ENCODE results near the gene PROSER2. TPM values are rescaled to one million over a fixed set of nuclear protein-coding genes. Genes with fewer than 3 reads are reported as not detected.
A peak's percentile ranks its signal among the peaks of the same experiment; 100 is the strongest.

The PROSER2 gene
- total RNA-seq, 1 experiment from 2014 or later: 10.6 TPM

DNA sequence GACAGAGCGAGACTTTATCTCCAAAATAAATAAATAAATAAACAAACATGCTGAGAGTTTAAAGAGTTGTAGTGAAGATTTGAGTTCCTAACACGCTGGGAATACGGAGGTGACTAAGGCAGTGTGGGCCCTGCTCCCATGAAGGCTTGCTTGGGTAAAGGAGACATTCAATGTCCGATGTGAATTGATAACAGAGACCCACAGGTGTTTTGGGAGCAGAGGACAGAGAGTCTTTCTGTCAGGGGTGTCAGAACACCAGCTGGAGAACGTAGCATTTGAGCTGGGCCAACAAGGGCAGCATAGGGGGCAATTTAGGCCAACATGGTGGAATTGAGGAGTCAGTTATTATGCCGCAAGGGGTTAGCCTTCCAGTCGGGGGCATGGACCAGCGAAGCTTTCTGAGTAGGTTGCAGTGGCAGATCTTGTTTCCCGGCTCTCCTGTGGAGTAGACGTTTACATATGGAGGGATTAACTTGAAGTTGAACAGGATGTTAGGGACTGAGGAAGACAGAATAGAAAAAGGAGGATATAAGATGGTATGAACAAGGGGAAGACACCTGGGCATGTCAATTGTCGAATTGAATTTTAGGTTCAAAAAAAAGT lies 5.6 kb downstream of the PROSER2 start:
- Histone ChIP-seq H3T11ph (ENCODE audit: low read length) (no peak overlapping the region), H3K14ac (ENCODE audit: insufficient read depth, low read length) (no peak overlapping the region), H3K23me2 (ENCODE audit: insufficient read length, low read depth, low read length, poor library complexity, severe bottlenecking) (no peaks in the 10 kb centered on the region), H3K4me1 (ENCODE audit: insufficient read depth, low read length) (peaks cover 7% of the 10 kb centered on the region; the same call in 1 of the 2 replicates), H4K8ac (replicated peaks; ENCODE audit: insufficient read length, low read depth, low read length) (no peak overlapping the region), H2BK20ac (ENCODE audit: low read depth, low read length, poor library complexity, severe bottlenecking) (no peak overlapping the region), H3K27ac (ENCODE audit: insufficient read length, low read depth, low read length) (no peak overlapping the region), H2BK15ac (ENCODE audit: low read depth, low read length) (no peak overlapping the region), H3K4ac (ENCODE audit: low read depth, low read length) (no peak overlapping the region), H3K9me3 (ENCODE audit: control insufficient read depth, low read depth, low read length) (no peaks in the 10 kb centered on the region), H4K5ac (ENCODE audit: insufficient read length, low read depth, low read length) (no peak overlapping the region), H2BK12ac (ENCODE audit: insufficient read length, low read depth, low read length) (no peak overlapping the region), H4K91ac (ENCODE audit: insufficient read length, low read depth, low read length) (no peak overlapping the region), H4K20me1 (ENCODE audit: control insufficient read depth, insufficient read depth, insufficient read length) (no peaks in the 10 kb centered on the region), H2BK5ac (ENCODE audit: insufficient read length, low read length) (no peak overlapping the region), H2AK5ac (ENCODE audit: insufficient read length, low read length) (no peak overlapping the region), H3K4me2 (ENCODE audit: insufficient read depth, insufficient read length, low read length) (no peak overlapping the region), H3K79me1 (ENCODE audit: insufficient read depth, low read depth, low read length, poor library complexity, severe bottlenecking) (no peaks in the 10 kb centered on the region), H3K23ac (ENCODE audit: insufficient read length, low read depth, low read length) (no peak overlapping the region), H3K79me2 (ENCODE audit: insufficient read depth, low read length) (no peaks in the 10 kb centered on the region), H3K27me3 (ENCODE audit: insufficient read depth, low read length) (no peaks in the 10 kb centered on the region; the same call in 1 of the 2 replicates), H2AFZ (ENCODE audit: low read length) (no peak overlapping the region), H2BK120ac (ENCODE audit: low read depth, low read length, poor library complexity, severe bottlenecking) (no peak overlapping the region), H3K56ac (ENCODE audit: insufficient read length, low read depth, low read length) (no peak overlapping the region), H3K18ac (ENCODE audit: insufficient read length, low read depth, low read length) (no peak overlapping the region), H3K9ac (ENCODE audit: extremely low read depth, insufficient read length, low read length) (no peak overlapping the region)
- peak overlapping the region in 2 of 3 experiments; percentile 54 to 95; a peak in 2 of 7 replicates for H3K27ac Mint-ChIP-seq
- peaks cover 0 to 2% (median 0%) of the 10 kb centered on the region in 3 experiments; a peak in 1 of 7 replicates for H3K36me3 Mint-ChIP-seq (ENCODE audit: insufficient read depth in 1 of 3, low read depth in 3 of 3)
- no peak for DNase-seq
- peaks cover 20% of the 10 kb centered on the region for H3K27me3 Mint-ChIP-seq (ENCODE audit: low read depth)
- no peaks in the 10 kb centered on the region for H3K9me3 Mint-ChIP-seq
- TF ChIP-seq, protein P1, sequence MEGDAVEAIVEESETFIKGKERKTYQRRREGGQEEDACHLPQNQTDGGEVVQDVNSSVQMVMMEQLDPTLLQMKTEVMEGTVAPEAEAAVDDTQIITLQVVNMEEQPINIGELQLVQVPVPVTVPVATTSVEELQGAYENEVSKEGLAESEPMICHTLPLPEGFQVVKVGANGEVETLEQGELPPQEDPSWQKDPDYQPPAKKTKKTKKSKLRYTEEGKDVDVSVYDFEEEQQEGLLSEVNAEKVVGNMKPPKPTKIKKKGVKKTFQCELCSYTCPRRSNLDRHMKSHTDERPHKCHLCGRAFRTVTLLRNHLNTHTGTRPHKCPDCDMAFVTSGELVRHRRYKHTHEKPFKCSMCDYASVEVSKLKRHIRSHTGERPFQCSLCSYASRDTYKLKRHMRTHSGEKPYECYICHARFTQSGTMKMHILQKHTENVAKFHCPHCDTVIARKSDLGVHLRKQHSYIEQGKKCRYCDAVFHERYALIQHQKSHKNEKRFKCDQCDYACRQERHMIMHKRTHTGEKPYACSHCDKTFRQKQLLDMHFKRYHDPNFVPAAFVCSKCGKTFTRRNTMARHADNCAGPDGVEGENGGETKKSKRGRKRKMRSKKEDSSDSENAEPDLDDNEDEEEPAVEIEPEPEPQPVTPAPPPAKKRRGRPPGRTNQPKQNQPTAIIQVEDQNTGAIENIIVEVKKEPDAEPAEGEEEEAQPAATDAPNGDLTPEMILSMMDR (conservative IDR thresholded peaks at IDR 0.05): no peak
- peaks cover 43 to 46% of the 10 kb centered on the region in 2 experiments for H3K4me1 Mint-ChIP-seq
- H3K4me3 Mint-ChIP-seq: no peak overlapping the region
- no CpG with 5 or more reads among the region's 11 CpGs for WGBS (ENCODE audit: extremely low coverage, insufficient read length, low lambda C conversion rate)
